IPS-11a (cell line): ENCODE results near the gene PLEKHJ1.
"Not testable (repeated sequence)": the region's sequence is repeated elsewhere in the genome, so short reads cannot be mapped to it uniquely, and the experiment has no call there.

ENCODE experiments used
- H3K4me3 ChIP-seq: one replicate; pipeline ENCODE4 v1.5.1; 2013; ENCODE audit warnings: low read depth, low read length, control low read depth

The PLEKHJ1 gene

GRCh38 chr19:2236314-2237050 is at the start of gene PLEKHJ1, which contains the start of gene SF3A2:
PLEKHJ1 (minus strand) TSS chr19:2236329; CDS start chr19:2236248, 81 bp downstream.
SF3A2 (plus strand) TSS chr19:2236824; CDS start chr19:2243419, 6,595 bp downstream.
- H3K4me3 ChIP-seq = peak within 1 kb of the TSS; percentile 71

GRCh38 chr19:2283835-2284507 is 47.8 kb upstream of the PLEKHJ1 start:
- H3K4me3 ChIP-seq = no peak overlapping the region

GRCh38 chr19:2282862-2283237 is 46.7 kb upstream of the PLEKHJ1 start:
- H3K4me3 ChIP-seq = peak overlapping the region; percentile 30

GRCh38 chr19:2282062-2282861 is 46.1 kb upstream of the PLEKHJ1 start, which contains the start of gene PEAK3:
PEAK3 (minus strand) TSS chr19:2282175; CDS start chr19:2280931, 1,244 bp downstream.
- peak within 1 kb of the TSS; percentile 30 for H3K4me3 ChIP-seq

- not testable (repeated sequence) for H3K4me3 ChIP-seq
These were observed 45.3 kb upstream of the PLEKHJ1 start for GRCh38 chr19:2281265-2282061.

GRCh38 chr19:2280633-2281264 is 44.6 kb upstream of the PLEKHJ1 start:
- H3K4me3 ChIP-seq = no peak overlapping the region

GRCh38 chr19:2278459-2279158 is 42.5 kb upstream of the PLEKHJ1 start:
- no peak overlapping the region for H3K4me3 ChIP-seq

- no peak overlapping the region for H3K4me3 ChIP-seq
These were observed 41.0 kb upstream of the PLEKHJ1 start for GRCh38 chr19:2277138-2277537.

GRCh38 chr19:2276429-2276986 is 40.4 kb upstream of the PLEKHJ1 start:
- H3K4me3 ChIP-seq = no peak overlapping the region

GRCh38 chr19:2275588-2276428 is 39.7 kb upstream of the PLEKHJ1 start:
- H3K4me3 ChIP-seq = no peak overlapping the region

GRCh38 chr19:2274931-2275535 is 38.9 kb upstream of the PLEKHJ1 start:
- H3K4me3 ChIP-seq = no peak overlapping the region

- no peak overlapping the region for H3K4me3 ChIP-seq
These were observed 38.1 kb upstream of the PLEKHJ1 start for GRCh38 chr19:2274185-2274711.

GRCh38 chr19:2273356-2274184 is 37.4 kb upstream of the PLEKHJ1 start:
- no peak overlapping the region for H3K4me3 ChIP-seq

- peak overlapping the region; percentile 95 for H3K4me3 ChIP-seq
These were observed 35.3 kb upstream of the PLEKHJ1 start for GRCh38 chr19:2271234-2272103.

GRCh38 chr19:2270423-2271233 is 34.5 kb upstream of the PLEKHJ1 start:
- peak overlapping the region; percentile 95 for H3K4me3 ChIP-seq
